GM19463 (cell line): Measurements from ENCODE around the gene TTLL3.
A peak's percentile ranks its signal among the peaks of the same experiment; 100 is the strongest.
"Not testable (repeated sequence)": the region's sequence is repeated elsewhere in the genome, so short reads cannot be mapped to it uniquely, and the experiment has no call there.

Experiments used
- ATAC-seq: cut with Tn5 transposase; IDR thresholded peaks from one replicate; pipeline ENCODE4 v1.9.1; 2021; ENCODE audit warnings: mild to moderate bottlenecking, moderate library complexity; ENCODE audit not compliant: unreplicated experiment

The TTLL3 gene

DNA sequence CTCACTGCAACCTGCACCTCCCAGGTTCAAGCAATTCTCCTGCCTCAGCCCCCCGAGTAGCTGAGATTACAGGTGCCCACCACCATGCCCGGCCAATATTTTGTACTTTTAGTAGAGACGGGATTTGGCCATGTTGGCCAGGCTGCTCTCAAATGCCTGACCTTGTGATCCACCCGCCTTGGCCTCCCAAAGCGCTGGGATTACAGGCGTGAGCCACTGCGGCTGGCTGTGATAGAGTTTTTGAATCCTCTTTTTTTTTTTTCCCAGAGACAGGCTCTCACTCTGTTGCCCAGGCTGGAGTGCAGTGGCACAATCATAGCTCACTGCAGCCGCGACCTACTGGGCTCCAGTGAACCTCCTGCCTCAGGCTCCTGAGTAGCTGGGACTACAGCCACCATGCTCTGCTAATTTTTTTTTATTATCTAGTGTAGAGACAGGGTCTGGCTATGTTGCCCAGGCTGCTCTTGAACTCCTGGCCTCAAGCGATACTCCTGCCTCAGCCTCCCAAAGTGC, 55.1 kb downstream of the TTLL3 start:
- not testable (repeated sequence) for ATAC-seq

DNA sequence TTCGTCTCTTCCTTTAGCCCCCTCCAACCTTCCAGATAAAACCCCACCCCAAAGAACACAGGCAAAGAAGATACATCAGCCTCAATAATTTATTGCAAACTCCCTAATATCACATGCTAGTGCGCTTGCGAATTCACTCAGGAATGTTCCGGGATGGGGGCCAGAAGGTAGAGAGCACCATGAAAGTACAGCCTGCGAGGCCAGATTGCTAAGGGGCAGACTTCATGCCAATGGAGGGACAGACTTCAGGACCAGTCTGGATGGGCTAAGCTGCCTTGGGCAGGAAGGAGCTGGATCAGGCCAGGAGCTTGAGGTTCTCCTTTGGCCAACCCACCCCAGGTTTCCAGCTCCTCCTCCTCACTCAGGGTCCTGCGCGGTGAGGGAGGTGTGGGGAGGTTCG, 56.6 kb downstream of the TTLL3 start:
- ATAC-seq: no peak

GRCh38 chr3:9867106-9867505, 57.0 kb downstream of the TTLL3 start:
- ATAC-seq: no peak

- no peak for ATAC-seq
Observed at GRCh38 chr3:9869955-9870354, 59.9 kb downstream of the TTLL3 start.

DNA sequence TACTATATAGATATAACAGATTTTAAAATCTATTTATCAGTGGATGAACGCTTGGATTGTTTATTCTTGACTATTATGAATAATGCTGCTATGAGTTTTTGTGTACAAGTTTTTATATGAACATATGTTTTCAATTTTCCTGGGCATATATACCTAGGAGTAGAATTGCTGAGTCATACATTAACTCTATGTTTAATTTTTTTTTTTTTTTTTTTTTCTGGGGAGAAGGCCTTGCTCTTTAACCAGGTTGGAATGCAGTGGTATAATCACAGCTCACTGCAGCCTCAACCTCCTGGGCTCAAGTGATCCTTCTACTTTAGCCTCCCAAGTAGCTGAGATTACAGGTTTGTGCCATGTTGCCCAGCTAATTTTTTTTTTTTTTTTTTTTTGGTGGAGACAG, 60.9 kb downstream of the TTLL3 start:
- ATAC-seq: no peak

DNA sequence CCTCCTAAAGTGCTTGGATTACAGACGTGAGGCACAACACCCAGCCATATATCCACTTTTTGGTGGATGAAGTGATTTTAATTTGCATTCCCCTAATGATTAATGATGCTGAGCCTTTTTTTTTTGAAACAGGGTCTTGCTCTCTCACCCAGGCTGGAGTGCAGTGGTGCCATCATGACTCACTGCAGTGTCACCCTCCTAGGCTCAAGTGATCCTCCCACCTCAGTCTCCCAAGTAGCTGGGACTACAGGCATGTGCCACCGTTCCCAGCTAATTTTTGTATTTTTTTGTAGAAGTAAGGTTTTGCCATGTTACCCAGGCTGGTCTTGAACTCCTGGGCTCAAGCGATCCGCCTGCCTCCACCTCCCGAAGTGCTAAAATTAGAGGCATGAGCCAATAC, 62.0 kb downstream of the TTLL3 start:
- not testable (repeated sequence) for ATAC-seq

DNA sequence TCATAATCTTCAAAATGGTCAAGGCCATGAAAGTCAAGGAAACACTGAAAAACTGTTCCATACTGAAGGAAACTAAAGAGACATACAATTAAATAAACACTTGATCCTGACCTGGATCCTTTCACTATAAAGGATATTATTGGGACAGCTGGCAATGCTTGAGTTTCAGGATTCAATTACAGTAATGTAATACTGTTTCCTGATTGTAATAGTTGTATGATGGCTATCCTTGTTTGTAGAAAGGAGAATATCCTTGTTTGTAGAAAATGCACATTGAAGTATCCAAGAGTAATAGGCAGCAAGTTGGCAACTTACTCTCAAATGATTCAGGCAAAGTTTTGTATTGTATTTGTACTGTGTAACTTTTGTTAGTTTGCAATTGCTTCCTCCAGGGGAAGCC, 65.4 kb downstream of the TTLL3 start:
- no peak for ATAC-seq

GRCh38 chr3:9876255-9876654, 66.2 kb downstream of the TTLL3 start:
- not testable (repeated sequence) for ATAC-seq

GRCh38 chr3:9876991-9877390, 66.9 kb downstream of the TTLL3 start:
- no peak for ATAC-seq

- no peak for ATAC-seq
Observed at GRCh38 chr3:9878700-9879099, 68.6 kb downstream of the TTLL3 start.

DNA sequence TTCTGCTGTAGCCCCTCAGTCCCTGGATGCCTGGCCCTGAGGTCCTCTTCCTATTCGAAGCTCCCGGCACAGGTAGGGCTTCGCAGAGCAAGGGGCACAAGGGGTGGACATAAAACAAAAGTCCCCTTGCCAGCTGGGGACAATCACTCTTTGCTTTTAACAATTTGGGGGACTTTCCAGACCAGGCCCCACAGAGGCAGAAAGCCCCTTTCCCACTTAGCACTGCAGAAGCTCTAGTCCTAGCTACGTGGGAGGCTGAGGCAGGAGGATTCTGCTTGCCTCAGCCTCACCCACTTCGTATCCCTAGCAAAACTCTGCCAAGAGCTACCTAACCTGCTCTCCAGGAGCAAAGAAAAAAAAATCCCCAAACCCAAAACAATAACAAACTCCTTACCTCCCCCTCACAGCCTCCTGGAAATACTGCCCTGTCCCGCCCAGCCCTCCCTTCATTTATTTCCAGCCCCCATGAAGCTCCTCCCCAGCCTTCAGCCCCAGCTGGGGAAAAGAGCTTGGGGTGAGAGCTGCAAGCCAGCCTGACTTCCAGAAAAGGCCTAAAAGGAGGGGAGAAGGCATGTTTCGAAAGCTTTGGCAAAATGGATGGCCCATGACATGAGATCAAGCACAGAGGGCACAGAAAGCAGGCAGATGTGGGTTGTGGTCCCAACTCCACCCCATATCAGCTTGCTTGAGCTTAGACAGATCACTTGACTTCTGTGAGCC, 69.9 kb downstream of the TTLL3 start, which contains the start of gene CIDEC:
TSS of gene CIDEC (minus strand) at position 424 of the 720 bp plus-strand sequence. CDS start 1,767 bp downstream, outside the sequence.
- peak; percentile 48 for ATAC-seq

GRCh38 chr3:9881441-9881840, 71.4 kb downstream of the TTLL3 start:
- ATAC-seq: no peak

DNA sequence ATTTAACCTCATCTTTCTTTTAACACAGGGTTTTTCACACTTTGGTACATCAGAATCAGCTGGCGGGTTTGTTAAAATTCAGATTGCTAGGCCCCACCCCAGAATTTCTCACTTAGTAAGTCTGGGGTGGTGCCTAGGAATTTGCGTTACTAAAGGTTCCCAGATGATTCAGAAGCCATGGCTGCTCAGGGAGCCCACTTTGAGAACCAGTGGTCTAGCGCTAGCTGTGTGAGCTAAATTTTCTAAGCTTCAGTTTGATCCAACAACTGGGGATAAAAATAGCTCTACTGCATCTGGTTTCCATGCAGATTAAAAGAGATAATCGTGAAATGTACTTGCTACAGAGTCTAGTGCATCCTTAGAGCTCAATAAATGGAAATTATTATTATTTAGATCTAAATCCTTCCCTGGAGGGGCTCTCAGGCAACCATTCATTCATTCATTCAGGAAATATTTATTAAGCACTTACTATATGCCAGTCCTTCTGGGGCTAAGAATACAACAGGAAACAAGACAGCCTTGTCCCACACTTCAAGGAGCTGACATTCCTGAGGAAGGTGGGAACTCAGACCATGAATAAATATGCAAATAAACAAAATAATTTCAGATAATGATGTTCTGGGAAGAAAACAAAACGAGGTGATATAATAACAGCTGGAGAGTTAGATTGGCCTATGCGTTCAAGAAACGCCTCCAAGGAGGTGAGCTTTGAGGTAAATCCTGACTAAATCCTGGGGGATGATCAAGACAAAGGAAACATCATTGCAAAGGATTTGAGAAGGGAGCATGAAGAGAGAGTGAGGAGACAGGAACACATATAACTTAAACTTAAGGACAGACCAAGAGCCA, 73.9 kb downstream of the TTLL3 start:
- no peak for ATAC-seq

DNA sequence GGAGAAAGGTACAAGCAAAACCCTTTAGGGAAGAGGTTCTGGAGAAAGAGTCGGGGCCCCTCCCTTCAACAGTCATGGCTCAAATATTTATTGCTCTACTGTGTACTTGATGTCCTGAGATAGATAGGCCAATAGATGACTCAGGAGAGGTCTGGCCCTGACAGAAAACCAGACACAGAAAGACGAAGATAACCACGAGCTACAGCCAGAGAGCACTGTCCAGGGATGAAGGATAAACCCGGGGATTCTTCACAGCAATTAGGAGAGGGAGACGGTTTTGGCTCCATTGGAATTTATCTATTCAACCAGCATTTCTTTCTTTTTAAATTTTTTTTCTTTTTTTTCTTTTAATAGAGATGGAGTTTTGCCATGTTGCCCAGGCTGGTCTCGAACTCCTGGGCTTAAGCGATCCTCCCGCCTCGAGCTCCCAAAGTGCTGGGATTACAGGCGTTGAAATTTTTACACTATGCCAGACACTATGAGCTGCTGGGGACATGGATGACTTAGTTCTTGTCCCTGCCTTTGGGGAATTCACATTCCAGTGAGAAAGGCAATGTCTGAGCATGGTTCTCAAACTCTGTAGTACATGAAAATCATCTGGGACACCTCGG, 74.6 kb downstream of the TTLL3 start:
- no peak for ATAC-seq
